GM21447 (cell line): ENCODE measurements around the gene LRRC4C.

ENCODE experiments used
- ATAC-seq: cut with Tn5 transposase; IDR thresholded peaks from one replicate; pipeline ENCODE4 v1.9.1; 2021; ENCODE audit not compliant: unreplicated experiment

The LRRC4C gene

DNA sequence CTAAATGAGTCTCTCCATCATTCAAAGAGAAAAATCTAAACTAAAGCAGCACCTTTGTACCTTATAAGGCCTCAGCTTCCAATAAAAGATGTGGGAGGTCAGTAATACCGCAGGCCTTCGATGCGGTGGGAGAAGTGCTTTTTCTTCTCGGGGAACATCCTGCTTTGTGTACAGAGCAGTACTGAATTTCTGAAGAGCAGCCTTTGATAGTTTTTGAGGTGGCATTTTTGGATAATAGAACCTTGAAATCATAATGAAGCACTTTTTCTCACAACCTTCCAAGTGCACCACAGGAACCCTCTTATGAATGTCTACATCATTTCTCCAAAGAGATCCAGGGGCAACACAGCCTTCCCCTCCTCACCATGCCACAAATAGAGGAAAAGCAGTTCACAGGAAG is 39.6 kb downstream of the LRRC4C start:
- ATAC-seq, result no peak

DNA sequence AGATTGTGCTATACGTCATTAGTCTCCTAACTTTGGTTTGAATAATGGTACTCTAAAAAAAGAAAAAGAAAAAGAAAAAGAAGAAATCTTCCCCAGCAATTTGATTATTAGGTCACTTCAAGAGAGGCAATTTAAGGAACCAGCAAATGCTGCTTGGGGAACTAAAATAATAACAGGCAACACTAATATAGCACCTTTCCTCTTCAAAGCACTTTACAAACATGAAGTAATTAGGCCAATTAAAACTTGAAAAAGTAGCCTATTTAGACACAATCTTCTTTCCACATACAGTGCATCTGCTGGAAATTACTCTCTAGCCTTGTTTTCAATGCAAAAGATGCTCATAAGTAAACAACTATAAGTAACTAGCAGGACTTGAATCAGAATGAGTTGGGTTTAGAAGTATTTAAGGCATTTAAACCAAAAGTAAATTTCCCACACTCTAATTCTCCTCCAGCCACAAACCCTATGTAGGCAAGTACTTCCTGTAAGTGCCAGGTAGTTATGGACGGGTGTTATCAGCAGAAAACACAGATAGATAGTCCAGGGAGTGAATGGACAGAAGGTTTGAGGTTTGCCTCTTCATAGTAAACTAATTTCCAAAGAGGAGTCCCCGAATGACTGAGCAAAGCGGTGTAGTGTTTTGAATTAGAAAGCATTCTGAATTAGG is 44.5 kb downstream of the LRRC4C start:
- no peak for ATAC-seq

GRCh38 chr11:41413843-41414242 is 45.6 kb downstream of the LRRC4C start:
- no peak for ATAC-seq

DNA sequence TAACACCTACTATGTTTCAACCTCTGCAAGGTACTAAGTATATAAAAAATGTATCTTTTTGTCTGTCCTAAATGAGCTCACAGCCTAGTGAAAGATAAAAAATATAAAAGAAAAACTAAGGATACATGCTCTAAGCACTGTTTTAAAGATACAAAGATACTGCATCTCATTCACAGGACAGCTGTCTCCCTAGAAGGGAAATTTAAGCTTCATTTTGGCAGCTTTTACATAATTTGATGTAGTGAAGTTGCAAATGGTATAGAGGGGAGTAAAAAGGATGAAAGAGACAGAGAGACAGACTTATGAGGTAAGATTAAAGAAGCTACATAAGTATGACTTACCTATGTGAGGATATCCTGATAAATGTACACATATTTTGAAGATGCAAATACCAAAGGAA is 53.6 kb downstream of the LRRC4C start:
- ATAC-seq, result no peak

- ATAC-seq, result no peak
Observed at GRCh38 chr11:41404109-41404508, 55.3 kb downstream of the LRRC4C start.

GRCh38 chr11:41403458-41403857 is 56.0 kb downstream of the LRRC4C start:
- no peak for ATAC-seq

GRCh38 chr11:41400819-41401382 is 58.6 kb downstream of the LRRC4C start:
- no peak for ATAC-seq

- no peak for ATAC-seq
Observed at GRCh38 chr11:41400124-41400523, 59.3 kb downstream of the LRRC4C start.

- no peak for ATAC-seq
Observed at GRCh38 chr11:41399323-41399722, 60.1 kb downstream of the LRRC4C start.

DNA sequence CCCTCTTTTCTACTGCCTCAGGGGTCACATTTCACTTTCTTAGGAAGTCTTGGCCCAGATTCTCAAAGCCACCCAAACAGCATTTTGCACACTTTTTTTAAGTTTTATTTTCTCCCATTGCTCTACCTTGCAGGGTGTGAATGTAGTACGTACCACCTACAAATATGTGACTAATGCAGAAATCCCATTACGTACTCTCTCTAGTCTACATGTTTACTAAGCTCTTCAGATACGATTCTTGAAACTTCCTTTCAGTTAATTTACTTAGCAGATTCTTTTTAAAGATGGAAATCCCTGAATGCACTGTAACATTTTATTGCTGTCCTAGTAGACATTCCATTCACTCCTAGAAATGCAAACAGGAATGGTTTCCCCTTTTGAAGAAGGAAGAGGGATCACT is 61.3 kb downstream of the LRRC4C start:
- ATAC-seq, result no peak

DNA sequence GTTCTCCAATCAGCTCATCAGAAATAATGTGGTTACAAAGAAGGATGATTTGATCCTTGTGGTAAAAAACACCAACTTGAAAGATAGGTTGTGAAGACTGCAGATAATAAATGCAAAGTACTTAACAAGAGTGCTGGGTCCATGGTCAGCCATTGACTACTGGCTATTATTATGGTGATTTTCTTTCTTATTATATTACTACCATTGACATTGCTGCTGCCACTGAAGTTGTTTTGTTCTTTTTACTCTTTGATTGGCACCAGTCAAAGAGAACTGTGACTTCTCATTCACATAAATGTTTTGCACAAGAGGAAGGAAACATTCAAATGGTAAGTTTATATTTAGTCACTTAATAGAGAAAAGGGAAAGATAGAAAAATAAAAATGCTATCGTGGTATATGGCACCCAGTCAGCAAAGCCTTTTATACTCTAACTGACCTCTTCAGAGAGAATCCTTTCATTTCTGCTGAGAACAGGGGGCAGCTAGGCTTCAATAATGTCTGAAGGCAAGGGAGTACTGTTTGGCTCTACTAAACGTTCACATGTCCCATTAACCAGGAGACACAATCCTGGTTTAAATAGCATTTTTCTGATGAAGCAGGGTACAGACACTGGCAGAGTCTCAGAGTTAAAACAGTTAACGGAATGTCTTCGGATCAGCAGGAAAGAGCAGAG is 64.8 kb downstream of the LRRC4C start:
- no peak for ATAC-seq

- ATAC-seq, result no peak
Observed at GRCh38 chr11:41392596-41392995, 66.9 kb downstream of the LRRC4C start.

GRCh38 chr11:41389623-41390130 is 69.8 kb downstream of the LRRC4C start:
- ATAC-seq, result no peak

GRCh38 chr11:41384329-41384728 is 75.1 kb downstream of the LRRC4C start:
- ATAC-seq, result no peak

DNA sequence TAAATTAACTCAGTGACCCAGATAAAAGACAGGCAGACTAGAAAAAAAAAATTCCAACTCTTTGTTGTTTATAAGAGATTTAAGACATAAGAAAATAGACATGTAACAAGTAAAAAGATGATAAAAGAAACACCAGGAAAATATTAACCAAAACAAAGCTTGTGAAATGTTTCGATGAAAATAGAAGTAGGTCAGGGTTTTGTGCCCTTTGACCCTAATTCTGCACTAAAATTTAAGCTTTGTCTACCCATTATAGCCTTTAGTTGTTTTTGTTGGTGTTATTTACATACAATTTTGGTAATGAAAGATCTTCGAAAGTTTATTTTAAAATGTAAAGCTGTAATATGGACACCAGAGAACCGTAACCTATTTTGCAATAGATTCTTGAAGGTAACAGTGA is 75.7 kb downstream of the LRRC4C start:
- ATAC-seq, result no peak

- ATAC-seq, result no peak
Observed at GRCh38 chr11:41382927-41383326, 76.5 kb downstream of the LRRC4C start.

GRCh38 chr11:41379084-41379483 is 80.4 kb downstream of the LRRC4C start:
- ATAC-seq, result no peak

- no peak for ATAC-seq
Observed at GRCh38 chr11:41377709-41378394, 81.6 kb downstream of the LRRC4C start.

GRCh38 chr11:41351825-41352224 is 107.6 kb downstream of the LRRC4C start:
- ATAC-seq, result no peak

DNA sequence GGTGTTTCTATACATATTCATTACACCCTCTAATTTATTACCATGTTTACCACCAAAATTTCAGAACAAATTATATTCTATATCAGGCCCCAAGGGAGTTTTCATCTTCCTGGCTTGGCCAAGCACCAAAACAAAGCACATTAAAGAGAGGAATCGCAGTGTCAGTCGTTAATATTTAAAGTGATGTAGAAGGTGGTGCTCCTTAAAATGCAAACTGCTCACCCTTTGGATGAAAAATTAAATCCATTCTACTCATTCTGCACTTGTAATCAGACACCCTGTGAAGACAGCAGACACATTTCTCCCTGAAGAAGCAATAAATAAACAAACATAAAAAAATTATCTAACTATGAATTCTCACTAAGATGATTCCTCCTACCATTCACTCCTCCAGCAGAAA is 113.4 kb downstream of the LRRC4C start:
- no peak for ATAC-seq

DNA sequence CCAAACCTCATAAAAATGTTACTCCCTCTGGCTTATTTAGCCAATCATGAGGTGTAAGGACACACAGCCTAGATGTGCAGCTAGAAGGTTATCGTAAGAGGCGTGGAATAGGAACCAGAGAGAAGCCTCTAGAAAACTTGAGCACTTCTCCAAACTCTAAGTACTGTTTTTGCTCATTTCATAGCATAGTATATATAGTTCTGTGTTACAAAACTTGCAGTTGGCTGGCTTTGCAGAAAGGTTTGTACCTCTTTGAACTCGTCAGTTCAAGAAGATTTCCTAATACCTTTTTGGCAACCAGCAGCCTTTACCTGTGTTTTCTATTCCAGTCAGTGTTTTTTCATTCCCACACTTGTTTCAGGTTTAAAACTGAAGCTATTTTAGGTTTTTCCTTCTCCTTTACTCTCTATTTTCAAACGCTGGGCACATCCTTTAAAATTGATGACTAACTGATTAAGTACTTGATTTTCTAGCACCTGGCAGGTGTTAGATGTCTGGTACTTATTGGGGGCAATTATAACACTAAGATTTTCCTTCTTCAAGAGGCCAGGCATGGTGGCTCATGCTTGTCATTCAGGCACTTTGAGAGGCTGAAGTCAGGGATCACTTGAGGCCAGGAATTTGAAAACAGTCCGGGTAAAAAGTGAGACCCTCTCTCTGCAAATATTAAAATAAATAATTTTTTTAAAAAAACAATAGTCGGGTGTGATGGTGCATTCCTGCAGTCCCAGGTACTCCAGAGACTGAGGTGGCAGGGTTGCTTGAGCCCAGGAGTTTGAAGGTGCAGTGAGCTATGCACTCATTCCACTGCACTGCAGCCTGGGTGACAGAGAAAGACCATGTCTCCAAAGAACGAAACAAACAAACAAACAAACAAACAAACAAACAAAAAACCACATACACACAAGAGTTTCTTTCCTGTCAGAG is 125.2 kb downstream of the LRRC4C start:
- no peak for ATAC-seq
